Uterus (tissue), 2 donors: Measurements from ENCODE around the gene SLC44A4.

Experiments used
- CTCF ChIP-seq, 4 experiments: fragments of 200-600 bp in 2 of 4; fragments of 450-650 bp in 2 of 4; sonication (generic) in 2 of 4; IDR thresholded peaks; one replicate each; pipeline ENCODE4 v1.5.1; 2016 to 2019; ENCODE audit warnings: antibody characterized with exemption in 4 of 4, mild to moderate bottlenecking in 2 of 4, moderate library complexity in 1 of 4
- POLR2A ChIP-seq, 2 donors: fragments of 450-650 bp; IDR thresholded peaks; one replicate each; pipeline ENCODE4 v1.6.1; 2016; ENCODE audit warnings: antibody characterized with exemption in 2 of 2, mild to moderate bottlenecking in 1 of 2, moderate library complexity in 1 of 2

GRCh38 chr6:31876357-31876756 is 2.4 kb downstream of the SLC44A4 start:
- TF ChIP-seq CTCF (IDR thresholded peaks at IDR 0.05) = no peak
- no peak for TF ChIP-seq POLR2A (IDR thresholded peaks at IDR 0.05)
